ENCODE results near the gene KMT5C. TPM values are rescaled to one million over a fixed set of nuclear protein-coding genes. Genes with fewer than 3 reads are reported as not detected.

KMT5C gene
- total RNA-seq, 1 donor from 2014 or later: 18.6 TPM

GRCh38 chr19:55301459-55302317, 38.0 kb upstream of the KMT5C start:
- Mint-ChIP-seq H3K4me1 (ENCODE audit: unreplicated experiment) (peaks cover 9% of the 10 kb centered on the region), H3K27ac (ENCODE audit: unreplicated experiment) (peak overlapping the region; percentile 34)

GRCh38 chr19:55302318-55302703, 37.4 kb upstream of the KMT5C start:
- peak; percentile 81 for DNase-seq (ENCODE audit: extremely low spot score, unreplicated experiment)
- H3K9me3 Mint-ChIP-seq (ENCODE audit: unreplicated experiment): no peaks in the 10 kb centered on the region
- no peaks in the 10 kb centered on the region for H3K27me3 Mint-ChIP-seq (ENCODE audit: unreplicated experiment)
- H3K4me3 Mint-ChIP-seq (ENCODE audit: unreplicated experiment): peak overlapping the region; percentile 64
- no peak for TF ChIP-seq CTCF (IDR thresholded peaks at IDR 0.05)
- H3K36me3 Mint-ChIP-seq (ENCODE audit: unreplicated experiment): peaks cover 9% of the 10 kb centered on the region
- H3K4me1 Mint-ChIP-seq (ENCODE audit: unreplicated experiment): peaks cover 9% of the 10 kb centered on the region
- no peak overlapping the region for H3K27ac Mint-ChIP-seq (ENCODE audit: unreplicated experiment)

More at GRCh38 chr19:55301459-55302317, 38.0 kb upstream of the KMT5C start:
- no peaks in the 10 kb centered on the region for H3K27me3 Mint-ChIP-seq (ENCODE audit: unreplicated experiment)
- TF ChIP-seq CTCF (IDR thresholded peaks at IDR 0.05): peak; percentile 96
- H3K36me3 Mint-ChIP-seq (ENCODE audit: unreplicated experiment): peaks cover 4% of the 10 kb centered on the region
- peak overlapping the region; percentile 64 for H3K4me3 Mint-ChIP-seq (ENCODE audit: unreplicated experiment)
- DNase-seq (ENCODE audit: extremely low spot score, unreplicated experiment): peak; percentile 96
- no peaks in the 10 kb centered on the region for H3K9me3 Mint-ChIP-seq (ENCODE audit: unreplicated experiment)

- Mint-ChIP-seq H3K27ac (ENCODE audit: unreplicated experiment) (no peak overlapping the region), H3K36me3 (ENCODE audit: unreplicated experiment) (peaks cover 11% of the 10 kb centered on the region)
Measured at GRCh38 chr19:55303477-55303876, 36.2 kb upstream of the KMT5C start.

GRCh38 chr19:55304279-55304978, 35.2 kb upstream of the KMT5C start:
- H3K9me3 Mint-ChIP-seq (ENCODE audit: unreplicated experiment): no peaks in the 10 kb centered on the region
- no peak for TF ChIP-seq CTCF (IDR thresholded peaks at IDR 0.05)
- no peaks in the 10 kb centered on the region for H3K27me3 Mint-ChIP-seq (ENCODE audit: unreplicated experiment)
- H3K36me3 Mint-ChIP-seq (ENCODE audit: unreplicated experiment): peaks cover 16% of the 10 kb centered on the region
- H3K4me1 Mint-ChIP-seq (ENCODE audit: unreplicated experiment): peaks cover 9% of the 10 kb centered on the region
- no peak overlapping the region for H3K4me3 Mint-ChIP-seq (ENCODE audit: unreplicated experiment)
- H3K27ac Mint-ChIP-seq (ENCODE audit: unreplicated experiment): no peak overlapping the region
- DNase-seq (ENCODE audit: extremely low spot score, unreplicated experiment): no peak

More at GRCh38 chr19:55303477-55303876, 36.2 kb upstream of the KMT5C start:
- Mint-ChIP-seq H3K27me3 (ENCODE audit: unreplicated experiment) (no peaks in the 10 kb centered on the region), H3K9me3 (ENCODE audit: unreplicated experiment) (no peaks in the 10 kb centered on the region), H3K4me1 (ENCODE audit: unreplicated experiment) (peaks cover 9% of the 10 kb centered on the region), H3K4me3 (ENCODE audit: unreplicated experiment) (no peak overlapping the region)
- no peak for DNase-seq (ENCODE audit: extremely low spot score, unreplicated experiment)
- no peak for TF ChIP-seq CTCF (IDR thresholded peaks at IDR 0.05)

- no peak overlapping the region for H3K27ac Mint-ChIP-seq (ENCODE audit: unreplicated experiment)
- peaks cover 9% of the 10 kb centered on the region for H3K4me1 Mint-ChIP-seq (ENCODE audit: unreplicated experiment)
- peaks cover 16% of the 10 kb centered on the region for H3K36me3 Mint-ChIP-seq (ENCODE audit: unreplicated experiment)
- no peak overlapping the region for H3K4me3 Mint-ChIP-seq (ENCODE audit: unreplicated experiment)
- no peak for DNase-seq (ENCODE audit: extremely low spot score, unreplicated experiment)
- TF ChIP-seq CTCF (IDR thresholded peaks at IDR 0.05): no peak
- H3K27me3 Mint-ChIP-seq (ENCODE audit: unreplicated experiment): no peaks in the 10 kb centered on the region
- no peaks in the 10 kb centered on the region for H3K9me3 Mint-ChIP-seq (ENCODE audit: unreplicated experiment)
Measured at GRCh38 chr19:55304980-55305379, 34.7 kb upstream of the KMT5C start.

Data from osteocyte (in vitro differentiated cells).